Osteoblast (primary cell): ENCODE data around the gene RPS27L. TPM values are rescaled to one million over a fixed set of nuclear protein-coding genes. Genes with fewer than 3 reads are reported as not detected.
A peak's percentile ranks its signal among the peaks of the same experiment; 100 is the strongest.

Experiments
- DNase-seq: peaks from one replicate; pipeline ENCODE4 v3.0.0; 2011; ENCODE audit warnings: low spot score, mixed read lengths; ENCODE audit not compliant: insufficient read length; ENCODE audit errors: missing footprints
- H2AFZ ChIP-seq: 2 replicates; pipeline ENCODE4 v1.6.0; 2011; ENCODE audit warnings: mild to moderate bottlenecking, low read length
- H3K27ac ChIP-seq: 2 replicates; pipeline ENCODE4 v1.5.1; 2011; ENCODE audit warnings: mild to moderate bottlenecking, low read depth, low read length, moderate library complexity
- H3K27me3 ChIP-seq: 2 replicates; pipeline ENCODE4 v1.6.0; 2012; ENCODE audit warnings: mild to moderate bottlenecking, control low read depth, inconsistent platforms, low read length, moderate library complexity; ENCODE audit not compliant: insufficient read depth
- H3K36me3 ChIP-seq: 2 replicates; pipeline ENCODE4 v1.5.1; 2011; ENCODE audit warnings: mild to moderate bottlenecking, low read length, control low read depth, moderate library complexity; ENCODE audit not compliant: insufficient read depth
- H3K4me1 ChIP-seq: 2 replicates; pipeline ENCODE4 v1.5.1; 2011; ENCODE audit warnings: mild to moderate bottlenecking, low read length, control low read depth, moderate library complexity; ENCODE audit not compliant: insufficient read depth
- H3K4me2 ChIP-seq: 2 replicates; pipeline ENCODE4 v1.6.0; 2011; ENCODE audit warnings: mild to moderate bottlenecking, low read length; ENCODE audit not compliant: insufficient read depth
- H3K4me3 ChIP-seq: fragments of 200-600 bp; sonication (generic); 3 replicates; pipeline ENCODE4 v1.5.1; 2012; ENCODE audit warnings: mild to moderate bottlenecking, low read length, inconsistent platforms; ENCODE audit not compliant: insufficient read depth
- H3K79me2 ChIP-seq: 2 replicates; pipeline ENCODE4 v1.6.0; 2012; ENCODE audit warnings: mild to moderate bottlenecking, low read length, control low read depth, inconsistent platforms; ENCODE audit not compliant: insufficient read depth
- H3K9me3 ChIP-seq: 2 replicates; pipeline ENCODE4 v1.5.1; 2011; ENCODE audit warnings: low read depth, low read length, control low read depth
- H4K20me1 ChIP-seq: 2 replicates; pipeline ENCODE4 v1.6.0; 2012; ENCODE audit warnings: mild to moderate bottlenecking, low read length, control low read depth; ENCODE audit not compliant: insufficient read depth
- CTCF ChIP-seq: IDR thresholded peaks from 2 replicates; pipeline ENCODE4 v1.5.1; 2011; ENCODE audit warnings: mild to moderate bottlenecking, low read depth, low read length, moderate library complexity; ENCODE audit errors: extremely low read depth
- total RNA-seq: library from RNA; depleted of rRNA; stranded (reverse); fragments of >200 nt; gene quantifications from 2 replicates; pipeline ENCODE4 v1.2.3, GENCODE V29; 2012

Gene RPS27L
- total RNA-seq, 1 donor: 281 TPM

- no peak overlapping the region for H3K4me2 ChIP-seq
- H3K36me3 ChIP-seq: no peaks in the 10 kb centered on the region
- TF ChIP-seq CTCF: no peak
- H3K79me2 ChIP-seq: peaks cover 94% of the 10 kb centered on the region
- DNase-seq: no peak
- H3K4me3 ChIP-seq: no peak overlapping the region
- H3K27me3 ChIP-seq: no peaks in the 10 kb centered on the region
- no peaks in the 10 kb centered on the region for H3K9me3 ChIP-seq
- H3K4me1 ChIP-seq: peaks cover 22% of the 10 kb centered on the region
- H4K20me1 ChIP-seq: peaks cover 38% of the 10 kb centered on the region
- H2AFZ ChIP-seq: no peak overlapping the region
- H3K27ac ChIP-seq: no peak overlapping the region
Observed at GRCh38 chr15:63195569-63196015, 38.3 kb upstream of the RPS27L start.

- H3K27me3 ChIP-seq: no peaks in the 10 kb centered on the region
- TF ChIP-seq CTCF: no peak
- peaks cover 27% of the 10 kb centered on the region for H3K4me1 ChIP-seq
- H2AFZ ChIP-seq: no peak overlapping the region
- peaks cover 42% of the 10 kb centered on the region for H4K20me1 ChIP-seq
- H3K4me2 ChIP-seq: no peak overlapping the region
- H3K9me3 ChIP-seq: no peaks in the 10 kb centered on the region
- no peak overlapping the region for H3K4me3 ChIP-seq
- no peak for DNase-seq
- H3K79me2 ChIP-seq: peaks cover 95% of the 10 kb centered on the region
- H3K36me3 ChIP-seq: no peaks in the 10 kb centered on the region
- no peak overlapping the region for H3K27ac ChIP-seq
Observed at GRCh38 chr15:63194880-63195568, 37.7 kb upstream of the RPS27L start.

GRCh38 chr15:63194302-63194701 lies 37.0 kb upstream of the RPS27L start:
- H3K9me3 ChIP-seq: no peaks in the 10 kb centered on the region
- no peak overlapping the region for H3K4me3 ChIP-seq
- H4K20me1 ChIP-seq: peaks cover 42% of the 10 kb centered on the region
- no peak for DNase-seq
- peaks cover 27% of the 10 kb centered on the region for H3K4me1 ChIP-seq
- no peak overlapping the region for H2AFZ ChIP-seq
- TF ChIP-seq CTCF: no peak
- peaks cover 95% of the 10 kb centered on the region for H3K79me2 ChIP-seq
- no peak overlapping the region for H3K27ac ChIP-seq
- H3K4me2 ChIP-seq: peak overlapping the region; percentile 64
- no peaks in the 10 kb centered on the region for H3K27me3 ChIP-seq
- no peaks in the 10 kb centered on the region for H3K36me3 ChIP-seq

- TF ChIP-seq CTCF: no peak
- Histone ChIP-seq H3K27me3 (no peaks in the 10 kb centered on the region), H3K4me1 (peaks cover 33% of the 10 kb centered on the region), H3K79me2 (peaks cover 80% of the 10 kb centered on the region), H3K27ac (no peak overlapping the region), H3K9me3 (no peaks in the 10 kb centered on the region), H4K20me1 (peaks cover 36% of the 10 kb centered on the region), H3K4me3 (no peak overlapping the region), H3K36me3 (no peaks in the 10 kb centered on the region), H2AFZ (no peak overlapping the region), H3K4me2 (no peak overlapping the region)
- DNase-seq: no peak
Observed at GRCh38 chr15:63192619-63193206, 35.4 kb upstream of the RPS27L start.
